HG03060 (cell line): ENCODE measurements around the gene GPR82.
"Not testable (repeated sequence)": the region's sequence is repeated elsewhere in the genome, so short reads cannot be mapped to it uniquely, and the experiment has no call there.

Experiments used
- ATAC-seq: cut with Tn5 transposase; IDR thresholded peaks from one replicate; pipeline ENCODE4 v1.9.1; 2021; ENCODE audit warnings: low read depth, moderate number of reproducible peaks; ENCODE audit not compliant: unreplicated experiment

The GPR82 gene

GRCh38 chrX:41723826-41724225, at the start of gene GPR82:
TSS of gene GPR82 (plus strand) at chrX:41724181. CDS start at chrX:41727027, 2,846 bp downstream.
- no peak for ATAC-seq

GRCh38 chrX:41676361-41676760, 47.6 kb upstream of the GPR82 start:
- ATAC-seq: not testable (repeated sequence)

DNA sequence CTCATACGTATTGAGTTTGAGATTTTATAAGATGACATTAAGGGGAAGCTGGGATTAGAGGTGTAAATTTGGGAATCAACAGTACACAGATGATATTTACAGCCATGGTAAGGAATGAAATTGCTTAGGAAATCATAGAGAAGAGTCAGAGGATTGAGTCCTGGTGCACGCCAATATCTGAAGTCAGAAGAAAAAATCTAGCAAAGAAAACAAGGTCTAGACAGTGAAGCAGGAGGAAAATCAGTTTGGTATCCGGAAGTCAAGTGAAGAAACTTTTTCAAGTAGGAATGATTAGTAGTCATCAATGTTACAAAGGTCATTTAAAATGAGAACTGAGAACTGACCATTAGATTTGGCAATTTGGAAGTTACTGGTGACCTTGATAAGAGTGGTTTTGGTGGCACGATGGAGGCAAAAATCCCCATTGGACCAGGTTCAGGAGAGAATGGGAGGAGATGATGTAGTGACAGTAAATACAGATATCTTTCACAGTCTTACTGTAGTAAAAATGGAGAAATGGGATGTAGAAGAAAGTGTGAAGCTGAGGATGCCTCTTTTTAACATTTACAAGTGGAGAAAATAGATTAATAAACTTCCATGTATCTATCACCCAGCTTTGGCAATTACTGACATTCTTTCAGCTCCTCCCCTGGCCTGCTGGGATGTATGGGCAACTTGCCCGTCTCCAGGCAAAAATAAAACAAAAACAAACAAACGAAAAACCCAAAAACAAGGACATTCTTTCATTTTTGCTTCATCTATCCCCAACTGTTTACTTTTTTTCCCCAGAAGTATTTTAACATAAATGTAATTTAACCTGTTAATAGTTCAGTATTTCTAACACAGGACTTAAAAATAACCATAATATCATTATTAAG, 46.6 kb upstream of the GPR82 start:
- no peak for ATAC-seq

- ATAC-seq: no peak
Measured at GRCh38 chrX:41684138-41684537, 39.8 kb upstream of the GPR82 start.

GRCh38 chrX:41684940-41685339, 39.0 kb upstream of the GPR82 start:
- ATAC-seq: no peak

- no peak for ATAC-seq
Measured at GRCh38 chrX:41686788-41687187, 37.2 kb upstream of the GPR82 start.

DNA sequence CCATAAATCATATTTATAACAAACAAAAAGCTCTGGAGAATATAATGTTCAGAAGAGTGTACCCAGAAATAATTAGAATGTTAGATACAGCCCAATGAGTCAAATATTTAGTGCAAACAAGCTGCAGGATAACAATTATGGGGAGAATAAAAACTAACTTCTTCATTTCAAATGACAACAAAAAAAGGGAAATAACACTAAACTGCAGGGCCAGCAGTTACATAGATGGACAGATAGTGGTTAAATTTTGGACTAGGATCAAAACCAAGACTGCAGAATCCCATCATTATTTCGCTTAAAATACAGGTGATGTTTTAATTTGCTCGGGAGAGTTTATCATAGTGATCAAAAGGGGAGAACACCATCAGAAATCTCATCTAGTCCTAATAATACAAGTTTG, 35.8 kb upstream of the GPR82 start:
- no peak for ATAC-seq

DNA sequence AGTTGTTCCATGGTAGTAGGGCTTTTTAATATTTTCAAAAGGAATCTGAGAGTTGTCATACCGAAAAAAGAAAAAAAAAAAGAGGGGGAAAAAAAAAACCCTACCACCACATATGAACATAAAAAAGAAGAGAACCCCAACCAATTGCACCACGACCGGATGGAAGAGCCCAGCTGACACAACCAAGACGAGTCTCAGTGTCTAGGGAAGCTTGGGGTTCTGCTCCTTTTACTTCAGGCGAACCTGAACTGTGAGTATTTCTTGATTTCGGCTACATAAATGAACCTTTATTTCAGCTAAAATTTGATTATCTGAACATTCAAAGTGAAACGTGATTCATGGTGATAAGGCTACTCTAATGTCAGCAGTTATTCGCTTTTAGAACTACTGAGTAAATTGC, 35.1 kb upstream of the GPR82 start, which contains the start of gene GPR34:
TSS of gene GPR34 (plus strand) at position 139 of the 400 bp plus-strand sequence. CDS start 6,661 bp downstream, outside the sequence.
- ATAC-seq: no peak

- no peak for ATAC-seq
Measured at GRCh38 chrX:41689711-41690110, 34.3 kb upstream of the GPR82 start.

DNA sequence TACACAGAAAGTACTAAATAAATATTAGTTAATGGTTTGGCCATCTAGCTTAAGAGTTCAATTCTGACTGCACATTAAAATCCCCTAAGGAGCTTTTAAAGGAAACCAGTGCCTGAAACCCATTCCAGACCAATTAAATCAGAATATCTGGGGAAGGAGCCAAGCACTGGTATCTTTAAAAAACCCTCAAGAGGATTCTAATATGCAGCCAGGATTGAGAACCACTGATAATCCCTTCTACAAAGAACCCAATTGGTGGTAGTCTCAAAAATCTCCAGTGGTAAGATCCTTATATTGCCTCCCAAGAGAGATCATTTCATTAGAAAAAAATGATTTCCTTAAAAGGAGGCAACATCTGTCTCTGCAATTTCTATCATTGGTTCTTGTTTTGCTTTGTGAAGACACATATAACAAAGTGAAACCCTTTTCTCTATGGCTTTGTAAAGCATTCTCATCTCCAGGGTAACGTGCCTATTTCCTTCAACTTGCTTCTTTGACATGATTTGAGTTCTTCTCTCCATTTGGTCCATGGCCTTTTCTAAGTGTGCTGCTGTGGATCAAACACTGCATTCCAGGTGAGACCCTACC, 31.7 kb upstream of the GPR82 start:
- ATAC-seq: no peak

DNA sequence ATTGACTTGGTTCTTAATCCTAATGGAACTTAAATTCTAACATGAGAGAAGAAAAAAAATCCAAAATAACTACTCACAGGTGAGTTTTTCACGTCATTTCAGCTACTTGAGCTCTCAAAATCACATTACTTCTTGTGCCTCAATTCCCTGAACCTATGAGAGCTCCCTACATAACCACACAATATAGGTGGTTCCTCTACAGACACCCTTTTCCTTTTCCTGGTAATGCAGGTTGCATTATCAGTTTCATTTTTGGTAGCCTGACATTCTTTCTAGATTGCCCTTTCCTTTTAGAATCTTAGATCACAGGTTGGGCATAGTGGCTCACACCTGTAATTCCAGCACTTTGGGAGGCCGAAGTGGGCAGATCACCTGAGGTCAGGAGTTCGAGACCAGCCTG, 31.0 kb upstream of the GPR82 start:
- ATAC-seq: no peak

- ATAC-seq: no peak
Measured at GRCh38 chrX:41695426-41695825, 28.6 kb upstream of the GPR82 start.

DNA sequence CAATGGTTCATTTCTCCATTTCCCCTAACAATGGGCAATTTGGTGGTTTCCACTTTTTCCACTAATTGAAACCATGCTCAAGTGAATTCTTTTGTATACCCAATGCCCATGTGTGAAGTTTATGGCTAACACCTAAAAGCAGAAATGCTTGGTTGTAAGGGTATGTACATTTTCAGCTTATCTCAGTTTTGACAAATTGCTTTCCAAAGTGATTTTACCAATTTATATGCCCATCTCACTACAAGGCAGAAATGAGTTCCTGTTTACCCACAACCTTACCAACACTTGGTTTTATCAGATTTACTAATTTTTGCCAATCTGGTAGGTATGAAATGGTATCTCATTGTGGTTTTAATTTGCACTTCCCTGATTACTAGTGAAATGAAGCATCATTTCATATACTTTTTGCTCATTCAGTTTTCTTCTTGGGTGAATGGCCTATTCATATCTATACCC, 20.4 kb upstream of the GPR82 start:
- no peak for ATAC-seq

GRCh38 chrX:41705042-41705441, 18.9 kb upstream of the GPR82 start:
- no peak for ATAC-seq

DNA sequence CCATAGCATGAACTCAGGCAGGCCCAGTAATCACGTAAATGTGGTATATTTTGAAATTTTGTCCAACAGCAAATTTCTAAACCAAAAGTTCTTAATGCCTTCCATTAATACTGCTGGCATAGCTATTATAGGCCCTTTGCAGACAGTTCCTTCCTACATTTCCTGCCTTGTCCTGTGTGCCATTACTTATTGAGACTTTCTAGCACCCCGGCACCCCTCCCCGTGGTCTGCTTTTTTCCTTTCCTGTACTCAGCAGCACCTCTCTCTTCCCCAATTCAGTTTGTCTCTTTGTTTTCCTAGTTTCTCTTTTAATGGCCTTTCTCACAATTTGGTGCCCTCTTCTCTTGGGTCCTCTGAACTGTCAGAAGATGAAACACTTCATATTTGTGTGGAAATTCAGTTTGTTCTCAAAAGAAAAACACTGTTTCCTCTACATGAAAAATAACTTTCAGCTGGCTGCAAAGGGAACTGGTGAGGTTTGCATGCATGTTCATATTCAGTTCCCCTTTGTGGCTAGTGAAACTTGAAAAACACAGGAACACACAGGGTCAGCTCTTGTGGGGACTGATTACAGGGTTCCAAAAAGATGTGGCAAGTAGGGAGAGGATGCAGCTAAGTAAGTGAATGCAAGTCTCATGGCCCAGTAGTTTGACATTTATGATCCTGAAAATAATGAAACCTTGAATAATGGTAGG, 18.2 kb upstream of the GPR82 start:
- peak; percentile 80 for ATAC-seq

DNA sequence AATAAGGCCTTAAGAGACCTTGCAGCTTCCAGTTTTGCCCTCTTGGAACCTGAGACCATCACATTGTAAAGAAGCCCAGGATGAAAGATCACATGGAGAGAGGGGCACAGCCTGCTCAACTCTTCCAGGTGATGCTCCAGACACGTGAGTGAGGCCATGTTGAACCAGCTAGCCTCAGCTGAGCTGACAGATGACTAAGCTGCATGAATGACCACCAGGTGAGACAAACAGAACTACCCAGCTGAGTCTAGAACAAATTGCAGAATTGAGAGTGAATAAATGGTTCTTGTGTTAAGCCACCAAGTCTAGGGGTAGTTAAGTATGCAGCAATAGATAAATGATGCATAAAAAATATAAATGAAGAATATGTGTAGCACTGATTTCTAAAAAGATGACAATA, 16.8 kb upstream of the GPR82 start:
- ATAC-seq: no peak

DNA sequence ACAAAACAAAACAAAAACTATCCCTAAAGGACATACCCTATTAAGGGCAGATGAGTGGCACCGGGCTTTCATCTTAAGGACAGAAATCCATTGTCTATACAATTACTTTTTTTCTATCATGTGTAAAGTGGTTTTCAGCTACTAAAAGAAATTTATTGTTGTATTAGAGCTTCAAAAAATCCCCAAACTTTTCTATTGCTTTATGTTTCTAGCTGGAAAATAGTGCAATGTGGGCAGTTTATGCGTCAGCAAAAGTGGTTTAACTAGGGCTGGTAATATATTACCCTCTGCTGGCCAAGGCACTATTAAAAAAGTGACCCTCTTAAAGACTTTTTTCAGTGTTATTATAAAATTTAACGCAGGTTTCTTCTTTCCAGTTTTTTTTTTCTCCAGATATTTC, 15.5 kb upstream of the GPR82 start:
- no peak for ATAC-seq

DNA sequence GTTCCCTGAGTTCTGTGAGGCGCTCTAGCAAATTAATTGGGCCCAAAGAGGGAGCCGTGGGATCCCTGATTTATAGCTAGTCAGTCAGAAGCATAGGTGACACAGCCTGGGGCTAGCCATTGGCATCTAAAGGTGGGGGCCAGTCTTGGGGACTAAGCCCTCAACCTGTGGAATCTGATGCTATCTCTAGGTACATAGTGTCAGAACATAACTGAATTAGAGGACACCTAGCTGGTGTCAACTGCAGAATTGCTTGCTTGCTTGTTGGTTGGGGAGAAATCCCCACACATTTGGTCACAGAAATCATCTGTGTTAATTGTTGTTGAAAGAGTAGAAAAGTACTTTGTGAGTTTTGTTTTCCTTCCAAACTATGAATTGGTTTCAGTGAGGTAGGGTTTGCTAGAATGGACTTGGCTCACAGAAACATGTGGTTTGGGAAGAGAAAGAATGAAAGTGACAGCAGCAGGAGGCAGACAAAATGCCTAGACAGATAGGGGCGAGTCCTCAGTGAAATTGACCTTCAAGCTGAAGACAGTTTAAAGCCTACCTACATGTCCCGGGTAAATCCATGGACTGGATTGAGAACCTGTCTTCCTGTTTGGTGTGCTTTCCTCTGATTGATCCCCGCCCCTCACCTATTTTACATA, 12.8 kb upstream of the GPR82 start:
- no peak for ATAC-seq

DNA sequence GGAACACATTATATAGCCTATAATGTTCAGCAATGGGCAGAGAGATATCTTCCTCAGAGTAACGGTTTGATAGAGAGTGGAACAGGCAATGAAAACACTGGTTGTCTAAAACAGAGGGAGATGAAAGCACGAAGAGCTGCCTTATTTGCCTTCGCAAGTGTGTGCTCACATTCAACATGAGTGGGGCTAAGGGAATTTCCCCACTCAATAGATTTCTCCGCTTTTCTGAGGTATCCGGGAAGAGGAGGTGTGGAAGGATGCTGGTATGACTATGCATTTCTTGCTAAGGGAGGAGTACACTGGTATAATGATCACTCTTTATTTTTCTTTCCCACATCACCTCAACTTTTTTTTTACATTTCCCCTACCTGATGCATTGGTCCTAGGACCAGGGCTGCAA, 7.8 kb upstream of the GPR82 start:
- no peak for ATAC-seq

GRCh38 chrX:41716767-41717473, 7.1 kb upstream of the GPR82 start:
- ATAC-seq: no peak
